GM18868 (cell line): Measurements from ENCODE around the gene SINHCAF.

Experiments used
- ATAC-seq: cut with Tn5 transposase; IDR thresholded peaks from one replicate; pipeline ENCODE4 v1.9.1; 2021; ENCODE audit warnings: mild to moderate bottlenecking, moderate library complexity; ENCODE audit not compliant: unreplicated experiment

The SINHCAF gene

DNA sequence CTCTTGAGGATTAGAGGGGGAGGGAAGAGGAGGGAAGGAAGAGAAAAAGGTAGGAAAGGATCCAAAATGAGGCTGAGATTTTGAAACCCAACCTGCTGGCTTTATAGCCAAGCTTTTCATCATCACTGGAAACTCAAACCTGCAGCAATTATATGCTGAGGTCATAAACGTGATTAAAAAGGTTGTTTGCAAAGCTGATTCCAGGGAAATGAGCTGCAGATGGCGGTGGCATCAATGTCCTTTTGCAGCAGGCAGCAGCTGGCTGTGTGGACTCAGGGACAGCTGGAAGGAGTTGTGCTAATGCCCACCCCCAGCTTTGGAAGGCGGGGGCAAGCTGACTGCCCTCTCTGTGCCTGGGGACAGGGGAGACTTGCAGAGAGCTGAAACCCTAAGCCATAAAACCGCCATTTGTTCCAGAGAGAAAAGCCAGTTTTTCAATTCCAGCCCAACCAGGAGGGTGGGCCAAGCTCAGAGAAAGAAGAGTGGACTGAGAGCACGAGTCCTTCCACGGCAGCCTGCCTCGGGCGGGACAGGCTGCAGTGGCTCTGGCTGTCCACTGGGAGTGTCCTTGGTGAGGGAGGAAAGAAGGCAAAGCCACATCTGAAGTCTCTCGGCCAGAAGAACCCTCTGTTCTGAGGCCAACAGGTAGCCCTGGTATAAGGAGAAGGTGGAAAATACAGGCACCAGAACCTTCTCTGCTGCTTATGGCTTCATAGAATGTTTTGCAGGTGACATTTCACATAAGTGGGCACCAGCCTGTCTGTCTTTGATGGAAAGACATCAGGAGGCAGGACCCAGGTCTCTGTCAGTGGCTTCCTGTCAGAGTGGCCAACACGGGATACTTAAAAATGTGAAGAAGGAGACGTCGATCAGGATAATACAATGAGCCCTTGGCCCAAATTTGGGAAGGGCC, 90.7 kb downstream of the SINHCAF start:
- ATAC-seq, result no peak

- ATAC-seq, result no peak
Measured at GRCh38 chr12:31234053-31234840, 91.7 kb downstream of the SINHCAF start.

DNA sequence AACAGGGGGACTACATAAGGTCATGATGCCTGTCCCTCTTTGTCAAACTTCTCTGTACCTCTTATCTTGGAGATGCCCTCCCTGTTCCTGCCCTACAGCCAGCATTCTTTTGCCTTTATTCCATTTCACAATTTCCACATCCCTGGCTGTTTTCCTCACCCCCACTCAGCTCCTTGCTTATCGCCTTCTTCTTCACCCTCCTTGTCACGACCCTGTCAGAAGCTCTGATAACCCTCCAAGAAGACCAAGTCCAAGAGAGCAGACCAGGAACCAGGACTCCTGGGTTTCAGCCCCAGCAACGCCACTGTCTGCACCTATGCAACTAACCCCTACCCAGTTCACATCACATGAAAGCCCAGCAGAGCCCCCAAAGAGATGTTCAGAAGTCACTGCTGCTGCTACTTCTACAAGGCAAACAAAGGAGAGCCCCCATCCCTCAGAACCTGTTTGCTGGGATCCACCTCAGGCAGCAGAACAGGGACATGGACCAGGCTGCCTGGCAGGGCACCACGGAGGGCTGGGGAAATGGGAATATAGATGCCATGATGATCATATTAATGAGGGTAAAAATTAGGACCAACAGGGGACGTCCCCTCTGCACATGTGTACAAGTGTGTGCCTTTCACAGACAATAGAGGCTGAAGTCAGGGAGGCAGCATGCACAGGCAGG, 92.8 kb downstream of the SINHCAF start:
- no peak for ATAC-seq

DNA sequence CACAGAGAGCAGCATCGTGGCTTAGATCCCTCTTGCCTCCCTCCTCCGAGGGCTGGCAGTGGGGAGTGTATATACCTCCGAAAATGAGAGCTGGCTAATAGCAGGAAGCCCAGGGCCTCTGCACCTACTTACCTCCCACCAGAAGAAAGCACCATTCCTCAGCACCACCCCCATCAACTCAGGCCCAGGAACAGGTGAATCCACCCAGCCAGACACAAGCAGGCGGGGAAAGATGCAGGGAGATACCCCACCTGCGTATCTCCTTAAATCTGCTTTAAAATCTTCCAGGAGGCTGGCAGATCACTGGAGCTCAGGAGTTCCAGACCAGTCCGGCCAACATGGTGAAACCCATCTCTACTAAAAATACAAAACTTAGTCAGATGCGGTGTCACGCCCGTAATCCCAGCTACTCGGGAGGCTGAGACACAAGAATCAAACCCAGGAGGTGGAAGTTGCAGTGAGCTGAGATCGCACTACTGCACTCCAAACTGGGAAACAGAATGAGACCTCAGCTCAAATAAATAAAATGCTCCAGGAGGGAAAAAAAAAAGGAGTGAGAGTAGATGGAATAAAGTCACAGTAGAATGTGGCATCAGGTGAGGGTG, 93.5 kb downstream of the SINHCAF start:
- no peak for ATAC-seq

GRCh38 chr12:31231611-31232360, 94.2 kb downstream of the SINHCAF start:
- no peak for ATAC-seq
